IPS-NIHi11 (cell line): ENCODE measurements around the gene DNAJC18.

Source experiments
- DNase-seq: peaks from one replicate; pipeline ENCODE4 v3.0.0; 2012; ENCODE audit warnings: mixed read lengths, low spot score

DNAJC18 gene

GRCh38 chr5:139361835-139362429 is 77.4 kb downstream of the DNAJC18 start:
- no peak for DNase-seq

GRCh38 chr5:139360384-139360783 is 78.9 kb downstream of the DNAJC18 start:
- no peak for DNase-seq
